ENCODE data around the gene LRRK2. TPM values are rescaled to one million over a fixed set of nuclear protein-coding genes. Genes with fewer than 3 reads are reported as not detected.

The LRRK2 gene
- total and polyA plus RNA-seq, 8 donors, result 2.9 to 28.1 (median 4.6) TPM

DNA sequence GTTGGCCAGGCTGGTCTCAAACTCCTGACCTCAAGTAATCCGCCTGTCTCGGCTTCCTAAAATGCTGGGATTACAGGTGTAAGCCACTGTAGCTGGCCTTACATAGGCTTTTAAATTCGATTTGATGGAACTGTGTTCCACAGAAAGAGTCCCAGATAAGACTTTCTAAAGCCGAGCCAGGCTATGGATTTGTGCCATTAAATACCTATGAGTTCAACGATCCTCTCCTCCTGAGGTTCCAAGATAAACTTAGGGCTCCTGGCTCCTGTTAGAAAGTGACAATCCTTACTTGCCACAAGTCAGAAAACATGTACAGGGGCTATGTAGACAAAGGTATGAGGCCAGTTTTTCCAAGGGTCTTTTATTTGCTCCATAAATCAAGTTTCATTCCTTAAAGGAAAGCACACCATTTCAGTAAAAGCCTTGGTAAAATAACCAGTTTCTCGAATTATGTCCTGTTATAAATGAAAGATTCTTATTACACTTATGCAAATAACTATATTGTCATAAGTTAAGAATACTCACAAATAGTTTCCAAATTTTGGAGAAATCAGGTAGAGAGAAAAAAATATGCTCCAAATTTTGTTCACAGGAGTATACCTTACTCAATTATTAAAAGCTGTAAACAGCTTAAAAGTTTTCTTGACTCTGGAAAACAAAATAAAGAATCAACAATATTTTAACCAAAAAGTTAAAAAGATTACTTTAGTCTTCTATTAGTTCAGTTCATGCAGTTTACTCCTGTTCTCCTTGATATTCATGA, 36.1 kb upstream of the LRRK2 start:
- DNase-seq, result no peak
- no peaks in the 10 kb centered on the region for H3K27me3 ChIP-seq
- H3K27ac ChIP-seq, result no peak overlapping the region
- no peaks in the 10 kb centered on the region for H3K9me3 ChIP-seq
- intact Hi-C loops (cut with DNase I; ENCODE audit: low total_unique reads), result no loop called here
- no peak overlapping the region for H3K4me3 ChIP-seq
- WGBS, 5 donors, result 70 to 84% (median 79%) methylated on average over 6 of the region's 6 CpGs
- no peaks in the 10 kb centered on the region for H3K4me1 ChIP-seq
- no peaks in the 10 kb centered on the region for H3K36me3 ChIP-seq
- TF ChIP-seq EP300 (IDR thresholded peaks at IDR 0.05), result no peak

DNA sequence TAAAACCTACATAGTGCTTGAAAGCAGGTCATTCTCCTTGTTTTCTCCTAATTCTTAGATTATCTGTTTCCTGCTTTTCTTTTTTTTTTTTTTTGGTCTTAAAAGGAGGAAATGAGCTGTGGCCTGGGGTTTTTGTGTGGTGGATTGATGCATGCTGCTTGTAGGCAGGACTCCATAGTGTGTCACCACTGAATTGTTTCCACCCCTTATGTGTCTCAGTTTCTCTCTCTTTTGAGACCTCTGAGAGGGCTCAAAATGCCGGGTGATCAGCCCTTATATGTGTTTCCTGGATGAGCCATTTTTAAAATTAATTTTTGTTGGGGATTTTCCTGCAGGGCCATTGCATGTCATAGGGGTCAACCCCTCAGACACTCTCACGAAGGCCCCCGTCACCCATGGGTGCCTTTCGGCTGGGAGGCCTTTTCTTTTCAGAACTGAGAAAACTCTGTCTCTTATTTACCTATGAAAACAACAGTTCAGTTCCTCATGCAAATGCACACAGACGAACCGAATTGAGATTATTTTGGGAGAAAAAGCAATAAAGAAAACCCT, 32.0 kb upstream of the LRRK2 start:
- no peaks in the 10 kb centered on the region for H3K36me3 ChIP-seq
- DNase-seq, result peak in 1 of 2 donors; percentile 5
- no peak overlapping the region for H3K4me3 ChIP-seq
- 61 to 88% (median 76%) methylated on average over 6 of the region's 6 CpGs for WGBS, 5 donors
- no peaks in the 10 kb centered on the region for H3K9me3 ChIP-seq
- H3K27me3 ChIP-seq, result no peaks in the 10 kb centered on the region
- TF ChIP-seq EP300 (IDR thresholded peaks at IDR 0.05) (no peak), POLR2AphosphoS5 (IDR thresholded peaks at IDR 0.05) (no peak), POLR2A (IDR thresholded peaks at IDR 0.05) (no peak)
- TF ChIP-seq, protein P1, sequence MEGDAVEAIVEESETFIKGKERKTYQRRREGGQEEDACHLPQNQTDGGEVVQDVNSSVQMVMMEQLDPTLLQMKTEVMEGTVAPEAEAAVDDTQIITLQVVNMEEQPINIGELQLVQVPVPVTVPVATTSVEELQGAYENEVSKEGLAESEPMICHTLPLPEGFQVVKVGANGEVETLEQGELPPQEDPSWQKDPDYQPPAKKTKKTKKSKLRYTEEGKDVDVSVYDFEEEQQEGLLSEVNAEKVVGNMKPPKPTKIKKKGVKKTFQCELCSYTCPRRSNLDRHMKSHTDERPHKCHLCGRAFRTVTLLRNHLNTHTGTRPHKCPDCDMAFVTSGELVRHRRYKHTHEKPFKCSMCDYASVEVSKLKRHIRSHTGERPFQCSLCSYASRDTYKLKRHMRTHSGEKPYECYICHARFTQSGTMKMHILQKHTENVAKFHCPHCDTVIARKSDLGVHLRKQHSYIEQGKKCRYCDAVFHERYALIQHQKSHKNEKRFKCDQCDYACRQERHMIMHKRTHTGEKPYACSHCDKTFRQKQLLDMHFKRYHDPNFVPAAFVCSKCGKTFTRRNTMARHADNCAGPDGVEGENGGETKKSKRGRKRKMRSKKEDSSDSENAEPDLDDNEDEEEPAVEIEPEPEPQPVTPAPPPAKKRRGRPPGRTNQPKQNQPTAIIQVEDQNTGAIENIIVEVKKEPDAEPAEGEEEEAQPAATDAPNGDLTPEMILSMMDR (IDR thresholded peaks at IDR 0.05), result no peak
- no peaks in the 10 kb centered on the region for H3K4me1 ChIP-seq
- intact Hi-C loops (cut with DNase I; ENCODE audit: low total_unique reads), result no loop called here
- H3K27ac ChIP-seq, result no peak overlapping the region

DNA sequence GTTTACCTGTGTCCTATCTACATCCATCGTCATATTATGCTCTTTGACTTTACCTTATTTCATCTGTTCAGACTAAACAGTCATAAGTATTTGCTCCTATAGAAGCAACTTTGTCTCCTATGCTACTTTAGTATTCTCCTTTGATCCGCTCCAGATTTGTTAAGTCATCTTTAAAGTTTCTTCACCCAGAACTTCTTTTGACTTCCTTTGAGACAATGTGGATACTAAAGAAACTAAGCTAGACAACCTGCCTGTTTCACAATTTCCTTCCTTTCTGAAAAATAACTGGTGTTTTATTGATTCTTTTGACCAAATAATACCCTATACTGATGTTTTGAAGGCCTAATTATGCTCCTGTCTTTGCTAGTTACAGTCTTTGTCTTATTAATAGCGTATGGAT, 30.0 kb upstream of the LRRK2 start:
- DNase-seq, result no peak
- H3K9me3 ChIP-seq, result no peaks in the 10 kb centered on the region
- 83 to 94% (median 92%) methylated on average over 3 of the region's 3 CpGs for WGBS, 5 donors
- no peaks in the 10 kb centered on the region for H3K4me1 ChIP-seq
- no peak overlapping the region for H3K27ac ChIP-seq
- H3K4me3 ChIP-seq, result no peak overlapping the region
- TF ChIP-seq POLR2A (IDR thresholded peaks at IDR 0.05) (no peak), POLR2AphosphoS5 (IDR thresholded peaks at IDR 0.05) (no peak), EP300 (IDR thresholded peaks at IDR 0.05) (no peak)
- TF ChIP-seq, protein P1 (IDR thresholded peaks at IDR 0.05), result no peak
- no peaks in the 10 kb centered on the region for H3K27me3 ChIP-seq
- intact Hi-C loops (cut with DNase I; ENCODE audit: low total_unique reads), result no loop called here
- no peaks in the 10 kb centered on the region for H3K36me3 ChIP-seq

DNA sequence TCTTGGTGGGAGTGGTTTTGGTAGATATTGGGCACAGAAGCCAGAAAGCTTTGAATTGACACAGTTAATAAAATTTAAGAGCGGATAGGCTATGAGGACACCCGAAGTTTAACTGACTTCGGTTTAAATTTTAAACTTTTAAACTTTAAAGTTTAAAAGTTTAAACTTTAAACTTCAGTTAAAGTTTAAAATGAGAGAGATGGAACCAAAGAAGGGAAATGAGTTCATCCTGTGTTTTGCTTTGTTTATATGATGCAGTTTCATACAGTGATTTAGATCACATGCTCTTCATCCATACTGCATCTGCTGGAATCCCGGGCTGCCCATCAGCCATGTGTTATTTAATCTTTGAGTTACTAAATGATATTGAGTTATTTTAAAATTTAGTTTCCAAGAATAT, 27.2 kb upstream of the LRRK2 start:
- no peak for DNase-seq

More for the DNA sequence above, 27.2 kb upstream of the LRRK2 start:
- H3K36me3 ChIP-seq, result no peaks in the 10 kb centered on the region
- H3K27me3 ChIP-seq, result no peaks in the 10 kb centered on the region
- no peak for TF ChIP-seq POLR2A (IDR thresholded peaks at IDR 0.05)
- TF ChIP-seq, protein P1 (IDR thresholded peaks at IDR 0.05), result no peak
- no peak for TF ChIP-seq POLR2AphosphoS5 (IDR thresholded peaks at IDR 0.05)
- no peak for TF ChIP-seq EP300 (IDR thresholded peaks at IDR 0.05)
- H3K9me3 ChIP-seq, result no peaks in the 10 kb centered on the region
- no peak overlapping the region for H3K27ac ChIP-seq
- no peaks in the 10 kb centered on the region for H3K4me1 ChIP-seq
- 87 to 88% (median 87%) methylated on average over 4 of the region's 4 CpGs for WGBS, 5 donors
- intact Hi-C loops (cut with DNase I; ENCODE audit: low total_unique reads), result no loop called here
- H3K4me3 ChIP-seq, result no peak overlapping the region

Data from stomach (tissue), 9 donors.